Measurements from ENCODE around the gene CRYBG3. TPM values are rescaled to one million over a fixed set of nuclear protein-coding genes. Genes with fewer than 3 reads are reported as not detected.

Gene CRYBG3
- total RNA-seq, 2 experiments from 2014 or later: 2.2 to 2.4 TPM

- no peak for TF ChIP-seq CTCF (IDR thresholded peaks at IDR 0.05)
- Histone ChIP-seq H3K36me3 (ENCODE audit: insufficient read depth, low read length) (no peaks in the 10 kb centered on the region), H3K4me3 (ENCODE audit: low read length) (peak overlapping the region; percentile 81), H3K27ac (ENCODE audit: low read depth in 1 of 2, low read length in 2 of 2) (no peak overlapping the region), H3K27me3 (ENCODE audit: control insufficient read depth in 1 of 2, insufficient read depth in 2 of 2, low read length in 2 of 2) (no peaks in the 10 kb centered on the region), H3K4me1 (ENCODE audit: insufficient read depth, low read length) (peaks cover 25% of the 10 kb centered on the region), H3K9me3 (ENCODE audit: control insufficient read depth in 1 of 2, insufficient read depth in 1 of 2, low read length in 2 of 2) (no peaks in the 10 kb centered on the region)
- H3K4me3 Mint-ChIP-seq: peak overlapping the region; percentile 97
- intact Hi-C loops (cut with DNase I, micrococcal nuclease): loop anchor here (5.0 to 10.0 kb wide), 5 partner anchors 55 to 690 kb away; partner anchors contain the start of gene RIOX2 (in 1 of the 2)
- peaks cover 21% of the 10 kb centered on the region for H3K4me1 Mint-ChIP-seq (ENCODE audit: low read depth)
- H3K27ac Mint-ChIP-seq: peak overlapping the region; percentile 66
- ChIA-PET CTCF (interaction anchor here (1.6 to 2.0 kb wide), 2 partner anchors 13 to 149 kb away, joined by 3 to 6 read pairs; no protein-coding TSS in a partner anchor), POLR2A (interaction anchor here (1.0 to 3.2 kb wide), 17 partner anchors 14 to 771 kb away, joined by 3 to 20 read pairs (median 4); partner anchors contain the start of genes CPOX and RIOX2)
- no peaks in the 10 kb centered on the region for H3K36me3 Mint-ChIP-seq (ENCODE audit: low read depth)
- H3K27me3 Mint-ChIP-seq: peaks cover 20% of the 10 kb centered on the region
- no peaks in the 10 kb centered on the region for H3K9me3 Mint-ChIP-seq
- no peak for ATAC-seq (ENCODE audit: poor library complexity)
- peak in 9 of 14 experiments; percentile 0 to 41 (median 25) for DNase-seq
These were observed 556 bp downstream of the CRYBG3 start for GRCh38 chr3:97822359-97822775.

- peaks cover 16% of the 10 kb centered on the region for H3K27me3 Mint-ChIP-seq
- ATAC-seq (ENCODE audit: poor library complexity): no peak
- no peak overlapping the region for H3K27ac ChIP-seq (ENCODE audit: low read depth in 1 of 2, low read length in 2 of 2)
- H3K4me3 Mint-ChIP-seq: peak overlapping the region; percentile 97
- DNase-seq: peak in 2 of 14 experiments; percentile 4 to 6
- peak overlapping the region; percentile 81 for H3K4me3 ChIP-seq (ENCODE audit: low read length)
- intact Hi-C loops (cut with DNase I, micrococcal nuclease): loop anchor here (5.0 to 10.0 kb wide), 5 partner anchors 56 to 689 kb away; partner anchors contain the start of gene RIOX2 (in 1 of the 2)
- ChIA-PET CTCF (no interaction called here), POLR2A (interaction anchor here (1.4 to 3.2 kb wide), 3 partner anchors 16 to 185 kb away, joined by 3 to 20 read pairs (median 4); partner anchors contain the start of gene RIOX2)
- H3K27me3 ChIP-seq (ENCODE audit: control insufficient read depth in 1 of 2, insufficient read depth in 2 of 2, low read length in 2 of 2): no peaks in the 10 kb centered on the region
- peaks cover 21% of the 10 kb centered on the region for H3K4me1 Mint-ChIP-seq (ENCODE audit: low read depth)
- TF ChIP-seq CTCF (IDR thresholded peaks at IDR 0.05): no peak
- no peaks in the 10 kb centered on the region for H3K36me3 Mint-ChIP-seq (ENCODE audit: low read depth)
- no peaks in the 10 kb centered on the region for H3K9me3 ChIP-seq (ENCODE audit: control insufficient read depth in 1 of 2, insufficient read depth in 1 of 2, low read length in 2 of 2)
- H3K4me1 ChIP-seq (ENCODE audit: insufficient read depth, low read length): peaks cover 25% of the 10 kb centered on the region
- peak overlapping the region; percentile 66 for H3K27ac Mint-ChIP-seq
- H3K9me3 Mint-ChIP-seq: no peaks in the 10 kb centered on the region
- H3K36me3 ChIP-seq (ENCODE audit: insufficient read depth, low read length): no peaks in the 10 kb centered on the region
These were observed 1.5 kb downstream of the CRYBG3 start for GRCh38 chr3:97823046-97824004.

GRCh38 chr3:97825101-97825500 lies 3.3 kb downstream of the CRYBG3 start:
- Histone ChIP-seq H3K9me3 (ENCODE audit: control insufficient read depth in 1 of 2, insufficient read depth in 1 of 2, low read length in 2 of 2) (no peaks in the 10 kb centered on the region), H3K4me1 (ENCODE audit: insufficient read depth, low read length) (peaks cover 25% of the 10 kb centered on the region), H3K4me3 (ENCODE audit: low read length) (no peak overlapping the region), H3K27ac (ENCODE audit: low read depth in 1 of 2, low read length in 2 of 2) (no peak overlapping the region), H3K36me3 (ENCODE audit: insufficient read depth, low read length) (no peaks in the 10 kb centered on the region), H3K27me3 (ENCODE audit: control insufficient read depth in 1 of 2, insufficient read depth in 2 of 2, low read length in 2 of 2) (no peaks in the 10 kb centered on the region)
- H3K27me3 Mint-ChIP-seq: peaks cover 8% of the 10 kb centered on the region
- ChIA-PET CTCF (no interaction called here), POLR2A (no interaction called here)
- intact Hi-C loops (cut with DNase I, micrococcal nuclease): loop anchor here (10.0 kb wide), 2 partner anchors 110 to 150 kb away; partner anchors contain the start of gene RIOX2 (in 1 of the 2)
- peaks cover 21% of the 10 kb centered on the region for H3K4me1 Mint-ChIP-seq (ENCODE audit: low read depth)
- no peak overlapping the region for H3K27ac Mint-ChIP-seq
- H3K4me3 Mint-ChIP-seq: no peak overlapping the region
- no peak for ATAC-seq (ENCODE audit: poor library complexity)
- H3K36me3 Mint-ChIP-seq (ENCODE audit: low read depth): no peaks in the 10 kb centered on the region
- TF ChIP-seq CTCF (IDR thresholded peaks at IDR 0.05): no peak
- H3K9me3 Mint-ChIP-seq: no peaks in the 10 kb centered on the region
- no peak for DNase-seq
